Measurements from ENCODE around the gene TPST2.

- TF ChIP-seq POLR2A (IDR thresholded peaks at IDR 0.05), result no peak
- TF ChIP-seq CTCF (IDR thresholded peaks at IDR 0.05), result no peak
Observed at GRCh38 chr22:26617271-26618199, 27.6 kb upstream of the TPST2 start, which contains the start of gene CRYBB1.

Data from adrenal gland (tissue), 5 donors.